ENCODE results near the gene TPCN1.

The TPCN1 gene

GRCh38 chr12:113278633-113279032 lies 57.4 kb downstream of the TPCN1 start:
- in situ Hi-C loops (cut with HindIII; ENCODE audit: low pct_unique_long_range_greater_than_20kb, low sequenced_read_pairs), result no loop called here
- TF ChIP-seq JUND (IDR thresholded peaks at IDR 0.05; ENCODE audit: low read depth), result no peak
- no peak for DNase-seq (ENCODE audit: low read depth in 1 of 2, low spot score in 1 of 2)

GRCh38 chr12:113284751-113285150 lies 63.5 kb downstream of the TPCN1 start:
- no peak for DNase-seq (ENCODE audit: low read depth in 1 of 2, low spot score in 1 of 2)
- no peak for TF ChIP-seq JUND (IDR thresholded peaks at IDR 0.05; ENCODE audit: low read depth)
- in situ Hi-C loops (cut with HindIII; ENCODE audit: low pct_unique_long_range_greater_than_20kb, low sequenced_read_pairs), result no loop called here

- in situ Hi-C loops (cut with HindIII; ENCODE audit: low pct_unique_long_range_greater_than_20kb, low sequenced_read_pairs), result no loop called here
- TF ChIP-seq JUND (IDR thresholded peaks at IDR 0.05; ENCODE audit: low read depth), result no peak
- no peak for DNase-seq (ENCODE audit: low read depth in 1 of 2, low spot score in 1 of 2)
Observed at GRCh38 chr12:113285679-113286610, 64.7 kb downstream of the TPCN1 start.

GRCh38 chr12:113286712-113287111 lies 65.4 kb downstream of the TPCN1 start:
- TF ChIP-seq JUND (IDR thresholded peaks at IDR 0.05; ENCODE audit: low read depth), result no peak
- DNase-seq (ENCODE audit: low read depth in 1 of 2, low spot score in 1 of 2), result no peak
- in situ Hi-C loops (cut with HindIII; ENCODE audit: low pct_unique_long_range_greater_than_20kb, low sequenced_read_pairs), result no loop called here

GRCh38 chr12:113287146-113287898 lies 66.1 kb downstream of the TPCN1 start:
- DNase-seq (ENCODE audit: low read depth in 1 of 2, low spot score in 1 of 2), result no peak
- in situ Hi-C loops (cut with HindIII; ENCODE audit: low pct_unique_long_range_greater_than_20kb, low sequenced_read_pairs), result no loop called here
- no peak for TF ChIP-seq JUND (IDR thresholded peaks at IDR 0.05; ENCODE audit: low read depth)

GRCh38 chr12:113287899-113288282 lies 66.6 kb downstream of the TPCN1 start:
- DNase-seq (ENCODE audit: low read depth in 1 of 2, low spot score in 1 of 2), result no peak
- in situ Hi-C loops (cut with HindIII; ENCODE audit: low pct_unique_long_range_greater_than_20kb, low sequenced_read_pairs), result no loop called here
- TF ChIP-seq JUND (IDR thresholded peaks at IDR 0.05; ENCODE audit: low read depth), result no peak

- no peak for TF ChIP-seq JUND (IDR thresholded peaks at IDR 0.05; ENCODE audit: low read depth)
- in situ Hi-C loops (cut with HindIII; ENCODE audit: low pct_unique_long_range_greater_than_20kb, low sequenced_read_pairs), result no loop called here
- DNase-seq (ENCODE audit: low read depth in 1 of 2, low spot score in 1 of 2), result no peak
Observed at GRCh38 chr12:113289361-113289760, 68.1 kb downstream of the TPCN1 start.

GRCh38 chr12:113290506-113290905 lies 69.2 kb downstream of the TPCN1 start:
- in situ Hi-C loops (cut with HindIII; ENCODE audit: low pct_unique_long_range_greater_than_20kb, low sequenced_read_pairs), result no loop called here
- no peak for DNase-seq (ENCODE audit: low read depth in 1 of 2, low spot score in 1 of 2)
- TF ChIP-seq JUND (IDR thresholded peaks at IDR 0.05; ENCODE audit: low read depth), result no peak

- in situ Hi-C loops (cut with HindIII; ENCODE audit: low pct_unique_long_range_greater_than_20kb, low sequenced_read_pairs), result no loop called here
- no peak for TF ChIP-seq JUND (IDR thresholded peaks at IDR 0.05; ENCODE audit: low read depth)
Observed at GRCh38 chr12:113291586-113291985, 70.3 kb downstream of the TPCN1 start.

GRCh38 chr12:113292091-113292490 lies 70.8 kb downstream of the TPCN1 start:
- in situ Hi-C loops (cut with HindIII; ENCODE audit: low pct_unique_long_range_greater_than_20kb, low sequenced_read_pairs), result no loop called here
- no peak for TF ChIP-seq JUND (IDR thresholded peaks at IDR 0.05; ENCODE audit: low read depth)
- no peak for DNase-seq (ENCODE audit: low read depth in 1 of 2, low spot score in 1 of 2)

More at GRCh38 chr12:113291586-113291985, 70.3 kb downstream of the TPCN1 start:
- no peak for DNase-seq (ENCODE audit: low read depth in 1 of 2, low spot score in 1 of 2)

- in situ Hi-C loops (cut with HindIII; ENCODE audit: low pct_unique_long_range_greater_than_20kb, low sequenced_read_pairs), result no loop called here
- DNase-seq (ENCODE audit: low read depth in 1 of 2, low spot score in 1 of 2), result no peak
- no peak for TF ChIP-seq JUND (IDR thresholded peaks at IDR 0.05; ENCODE audit: low read depth)
Observed at GRCh38 chr12:113292547-113292946, 71.3 kb downstream of the TPCN1 start.

GRCh38 chr12:113293100-113293499 lies 71.8 kb downstream of the TPCN1 start:
- no peak for DNase-seq (ENCODE audit: low read depth in 1 of 2, low spot score in 1 of 2)
- in situ Hi-C loops (cut with HindIII; ENCODE audit: low pct_unique_long_range_greater_than_20kb, low sequenced_read_pairs), result no loop called here
- no peak for TF ChIP-seq JUND (IDR thresholded peaks at IDR 0.05; ENCODE audit: low read depth)

Measured in T47D (cell line).